ENCODE results near the gene RICTOR.

- TF ChIP-seq CTCF (IDR thresholded peaks at IDR 0.05; ENCODE audit: insufficient read depth, low read length, poor library complexity, severe bottlenecking) (no peak), EZH2phosphoT487 (conservative IDR thresholded peaks at IDR 0.05; ENCODE audit: low read length) (no peak)
Measured at GRCh38 chr5:39082995-39083394, 8.8 kb upstream of the RICTOR start.

Measured in SU-DHL-6 (cell line).